Right lobe of liver (tissue), 4 donors: ENCODE data around the gene SCRN3.

ENCODE experiments used
- POLR2A ChIP-seq: fragments of 450-650 bp; IDR thresholded peaks from one replicate; pipeline ENCODE4 v1.6.1; 2017; ENCODE audit warnings: antibody characterized with exemption, mild to moderate bottlenecking
- TF ChIP-seq, protein P1 (sequence below), 4 donors: fragments of 200-600 bp in 3 of 4; fragments of 450-650 bp in 1 of 4; IDR thresholded peaks; one replicate each; pipeline versions ENCODE4 v1.5.1 to v1.8.0; 2016 to 2022; ENCODE audit warnings: antibody characterized with exemption in 4 of 4, mild to moderate bottlenecking in 2 of 4
- donor health status: DM: no; HTN: no; CAD: no.
- donor health status: DM: no; HTN: no; CAD: no.
- donor health status: DM: no; HTN: yes; CAD: no.

DNA sequence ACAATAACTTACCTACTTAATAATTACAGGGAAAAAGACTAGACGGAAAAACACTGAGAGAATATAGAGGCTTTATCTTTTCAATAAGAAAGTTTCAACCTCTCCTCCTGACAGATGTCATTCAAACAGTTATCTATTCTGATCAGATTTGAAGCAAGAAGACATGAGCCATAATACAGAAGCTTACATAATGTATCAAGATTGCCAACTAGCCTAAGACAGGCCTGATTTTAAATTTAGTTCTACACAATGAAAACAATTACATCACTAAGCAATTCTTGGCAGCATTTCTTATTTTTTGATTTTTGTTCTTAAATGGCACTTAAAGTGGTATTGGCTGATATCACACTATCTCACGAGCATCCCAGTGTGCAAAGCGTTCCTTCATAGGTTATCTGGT, 49.7 kb downstream of the SCRN3 start:
- TF ChIP-seq, protein P1, sequence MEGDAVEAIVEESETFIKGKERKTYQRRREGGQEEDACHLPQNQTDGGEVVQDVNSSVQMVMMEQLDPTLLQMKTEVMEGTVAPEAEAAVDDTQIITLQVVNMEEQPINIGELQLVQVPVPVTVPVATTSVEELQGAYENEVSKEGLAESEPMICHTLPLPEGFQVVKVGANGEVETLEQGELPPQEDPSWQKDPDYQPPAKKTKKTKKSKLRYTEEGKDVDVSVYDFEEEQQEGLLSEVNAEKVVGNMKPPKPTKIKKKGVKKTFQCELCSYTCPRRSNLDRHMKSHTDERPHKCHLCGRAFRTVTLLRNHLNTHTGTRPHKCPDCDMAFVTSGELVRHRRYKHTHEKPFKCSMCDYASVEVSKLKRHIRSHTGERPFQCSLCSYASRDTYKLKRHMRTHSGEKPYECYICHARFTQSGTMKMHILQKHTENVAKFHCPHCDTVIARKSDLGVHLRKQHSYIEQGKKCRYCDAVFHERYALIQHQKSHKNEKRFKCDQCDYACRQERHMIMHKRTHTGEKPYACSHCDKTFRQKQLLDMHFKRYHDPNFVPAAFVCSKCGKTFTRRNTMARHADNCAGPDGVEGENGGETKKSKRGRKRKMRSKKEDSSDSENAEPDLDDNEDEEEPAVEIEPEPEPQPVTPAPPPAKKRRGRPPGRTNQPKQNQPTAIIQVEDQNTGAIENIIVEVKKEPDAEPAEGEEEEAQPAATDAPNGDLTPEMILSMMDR (IDR thresholded peaks at IDR 0.05): no peak
- no peak for TF ChIP-seq POLR2A
